ENCODE results near the gene GPR155.

The GPR155 gene, protein sequence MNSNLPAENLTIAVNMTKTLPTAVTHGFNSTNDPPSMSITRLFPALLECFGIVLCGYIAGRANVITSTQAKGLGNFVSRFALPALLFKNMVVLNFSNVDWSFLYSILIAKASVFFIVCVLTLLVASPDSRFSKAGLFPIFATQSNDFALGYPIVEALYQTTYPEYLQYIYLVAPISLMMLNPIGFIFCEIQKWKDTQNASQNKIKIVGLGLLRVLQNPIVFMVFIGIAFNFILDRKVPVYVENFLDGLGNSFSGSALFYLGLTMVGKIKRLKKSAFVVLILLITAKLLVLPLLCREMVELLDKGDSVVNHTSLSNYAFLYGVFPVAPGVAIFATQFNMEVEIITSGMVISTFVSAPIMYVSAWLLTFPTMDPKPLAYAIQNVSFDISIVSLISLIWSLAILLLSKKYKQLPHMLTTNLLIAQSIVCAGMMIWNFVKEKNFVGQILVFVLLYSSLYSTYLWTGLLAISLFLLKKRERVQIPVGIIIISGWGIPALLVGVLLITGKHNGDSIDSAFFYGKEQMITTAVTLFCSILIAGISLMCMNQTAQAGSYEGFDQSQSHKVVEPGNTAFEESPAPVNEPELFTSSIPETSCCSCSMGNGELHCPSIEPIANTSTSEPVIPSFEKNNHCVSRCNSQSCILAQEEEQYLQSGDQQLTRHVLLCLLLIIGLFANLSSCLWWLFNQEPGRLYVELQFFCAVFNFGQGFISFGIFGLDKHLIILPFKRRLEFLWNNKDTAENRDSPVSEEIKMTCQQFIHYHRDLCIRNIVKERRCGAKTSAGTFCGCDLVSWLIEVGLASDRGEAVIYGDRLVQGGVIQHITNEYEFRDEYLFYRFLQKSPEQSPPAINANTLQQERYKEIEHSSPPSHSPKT

GRCh38 chr2:174486563-174487107, at the start of gene GPR155:
Gene GPR155 (minus strand): TSS chr2:174487029. CDS start chr2:174481956, 5,073 bp downstream.
- DNase-seq (ENCODE audit: low read depth in 3 of 3, low spot score in 1 of 3), result no peak

DNA sequence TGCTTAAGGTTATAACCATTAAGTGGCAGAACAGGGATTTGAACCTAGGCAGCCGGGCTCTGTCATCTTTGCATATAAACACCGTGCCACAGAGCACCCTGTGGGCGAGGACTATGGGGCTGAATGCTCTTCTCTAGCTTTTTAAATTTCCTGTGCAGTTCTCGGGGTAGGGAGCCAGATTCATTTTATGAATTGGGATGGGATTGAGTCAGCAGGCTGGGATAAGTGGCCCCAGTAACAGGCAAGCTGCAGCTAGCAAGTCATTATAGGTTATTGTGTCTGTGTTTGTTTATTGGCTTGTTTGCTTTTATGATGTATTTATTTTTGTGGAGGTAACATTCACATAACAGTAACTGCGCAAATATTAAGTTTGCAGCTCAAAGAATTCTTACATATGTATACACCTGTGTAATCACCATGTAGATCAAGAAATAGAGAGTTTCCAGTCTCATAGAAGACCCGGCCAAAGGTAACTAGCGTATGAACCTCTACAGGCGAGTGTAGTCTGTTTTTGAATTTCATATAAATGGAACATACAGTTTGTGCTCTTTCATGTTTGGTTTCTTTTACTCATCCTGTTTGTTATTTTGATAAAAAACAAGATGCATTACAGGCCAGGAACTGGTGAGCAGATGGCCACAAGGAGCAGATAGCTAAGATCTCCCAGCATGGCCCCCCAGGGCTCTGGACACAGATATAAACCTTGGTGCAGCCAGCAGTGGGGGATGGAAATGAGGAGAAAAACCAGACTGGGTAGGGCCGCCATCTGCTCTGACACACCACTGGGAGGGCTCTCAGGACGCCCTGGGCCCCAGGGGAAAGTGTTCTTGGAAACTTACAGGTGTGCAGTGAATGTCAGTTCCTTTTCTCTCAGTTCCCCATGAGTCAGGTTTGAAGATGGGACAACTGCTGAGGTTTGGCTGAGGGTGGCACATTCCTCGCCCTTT, 49.2 kb upstream of the GPR155 start:
- no peak for DNase-seq (ENCODE audit: low read depth in 3 of 3, low spot score in 1 of 3)

DNA sequence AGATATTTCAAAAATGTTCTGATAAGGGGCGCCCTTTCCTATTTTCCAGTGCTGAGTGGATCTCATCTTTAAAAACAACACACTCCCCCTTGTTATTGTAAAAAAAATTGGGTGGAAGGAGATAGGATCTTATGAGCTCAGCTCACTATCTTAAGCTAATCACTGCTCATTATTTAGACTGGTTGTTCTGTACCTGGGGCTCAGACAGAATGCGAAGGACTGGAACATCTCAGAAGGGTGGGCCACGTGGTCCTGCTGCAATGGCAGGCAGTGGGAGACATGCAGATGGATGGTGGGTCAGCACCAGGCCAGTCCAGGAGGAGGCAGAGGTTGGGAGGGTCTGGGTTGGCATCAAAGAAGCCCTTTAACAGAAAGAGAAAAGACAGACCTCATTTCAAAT, 48.3 kb upstream of the GPR155 start:
- DNase-seq (ENCODE audit: low read depth in 3 of 3, low spot score in 1 of 3), result no peak

DNA sequence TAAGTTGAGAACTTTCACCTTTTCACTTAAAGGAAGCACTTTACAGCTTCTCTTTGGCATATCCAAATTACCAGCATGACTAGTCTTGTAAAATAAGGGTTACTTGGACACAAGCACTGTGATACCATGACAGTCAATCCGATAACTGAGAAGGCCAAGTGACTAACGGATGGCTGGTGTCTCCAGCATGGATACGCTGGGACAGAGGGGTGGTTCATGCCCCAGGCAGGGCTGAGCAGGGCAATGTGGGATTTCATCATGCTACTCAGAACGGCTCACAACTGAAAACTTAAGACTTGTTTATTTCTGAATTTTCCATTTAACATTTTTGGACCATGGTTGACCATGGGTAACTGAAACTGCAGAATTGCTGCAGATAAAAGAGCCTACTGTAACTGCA, 43.1 kb upstream of the GPR155 start:
- DNase-seq (ENCODE audit: low read depth in 3 of 3, low spot score in 1 of 3), result no peak

GRCh38 chr2:174527959-174528358, 41.1 kb upstream of the GPR155 start:
- no peak for DNase-seq (ENCODE audit: low read depth in 3 of 3, low spot score in 1 of 3)

DNA sequence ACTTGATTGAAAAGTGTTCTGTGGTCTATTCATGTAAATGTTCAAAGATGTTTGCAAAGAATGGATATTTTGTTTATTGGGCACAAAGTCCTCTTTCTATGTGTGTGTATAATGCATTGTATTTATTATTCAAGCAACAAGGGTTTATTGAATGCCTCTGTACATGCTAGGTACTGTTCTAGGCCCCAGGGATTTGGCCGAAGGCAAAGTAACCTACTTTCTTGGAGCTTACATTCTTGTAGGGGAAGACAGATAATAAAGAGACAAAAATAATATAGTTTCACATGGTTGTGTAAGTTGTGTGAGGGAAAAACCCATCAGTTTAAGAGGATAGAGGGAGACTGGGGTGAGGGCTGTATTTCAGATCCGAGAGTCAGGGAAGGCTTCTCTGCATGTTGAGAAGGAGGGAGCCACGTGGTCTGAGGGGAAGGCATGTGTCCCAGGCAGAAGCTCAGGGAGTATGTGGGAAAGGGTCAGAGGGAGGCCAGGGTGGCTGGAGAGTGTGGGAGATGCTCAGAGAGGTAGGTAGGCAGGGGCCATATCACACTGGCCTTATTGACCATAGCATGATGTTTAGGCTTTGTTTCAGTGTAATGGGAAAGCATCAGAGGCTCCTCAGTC, 40.4 kb upstream of the GPR155 start:
- no peak for DNase-seq (ENCODE audit: low read depth in 3 of 3, low spot score in 1 of 3)

- DNase-seq (ENCODE audit: low read depth in 3 of 3, low spot score in 1 of 3), result no peak
Observed at GRCh38 chr2:174524527-174524926, 37.7 kb upstream of the GPR155 start.

GRCh38 chr2:174522553-174522952, 35.7 kb upstream of the GPR155 start:
- DNase-seq (ENCODE audit: low read depth in 3 of 3, low spot score in 1 of 3), result no peak

- no peak for DNase-seq (ENCODE audit: low read depth in 3 of 3, low spot score in 1 of 3)
Observed at GRCh38 chr2:174518395-174518794, 31.6 kb upstream of the GPR155 start.

DNA sequence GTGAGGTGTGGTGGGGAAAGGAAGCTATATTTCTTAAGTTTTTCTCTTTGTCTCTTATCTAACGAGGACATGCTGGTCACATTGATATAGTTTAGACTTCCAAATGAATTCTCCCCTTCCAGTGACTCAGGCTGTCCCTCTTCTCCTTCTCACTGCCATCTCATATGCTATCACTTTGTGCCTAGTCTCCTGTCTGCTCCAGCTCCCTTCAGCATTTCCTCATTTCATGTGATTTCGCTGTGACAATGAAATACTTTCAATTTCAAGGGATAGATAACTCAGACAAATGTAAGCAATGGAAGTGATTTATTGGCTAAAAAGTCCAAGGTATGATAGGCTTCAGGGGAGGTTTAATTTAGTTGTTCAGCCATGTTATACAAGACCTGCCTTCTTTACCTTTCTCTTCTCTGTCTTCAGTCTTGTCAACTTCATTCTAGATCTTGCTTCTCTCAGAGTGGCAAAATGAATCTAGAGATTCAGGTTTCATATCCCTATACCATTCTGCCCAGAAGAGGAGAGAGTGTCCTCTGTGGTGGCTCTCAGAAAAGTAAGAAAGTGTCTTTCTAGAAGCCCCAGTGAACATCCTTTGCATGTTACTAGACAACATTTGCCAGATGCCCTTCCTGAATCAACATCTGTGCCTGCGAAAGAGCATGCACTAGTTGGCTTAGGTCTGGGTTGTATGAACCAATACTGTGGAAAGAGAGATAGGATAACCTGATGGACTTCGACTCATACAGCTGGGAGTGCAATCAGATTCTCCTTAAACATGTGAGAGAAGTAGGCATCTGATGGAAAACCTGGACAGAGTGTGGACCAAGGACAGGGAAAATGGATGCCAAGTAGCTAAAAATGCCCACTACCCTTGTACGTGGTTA, 29.9 kb upstream of the GPR155 start:
- DNase-seq (ENCODE audit: low read depth in 3 of 3, low spot score in 1 of 3), result no peak

DNA sequence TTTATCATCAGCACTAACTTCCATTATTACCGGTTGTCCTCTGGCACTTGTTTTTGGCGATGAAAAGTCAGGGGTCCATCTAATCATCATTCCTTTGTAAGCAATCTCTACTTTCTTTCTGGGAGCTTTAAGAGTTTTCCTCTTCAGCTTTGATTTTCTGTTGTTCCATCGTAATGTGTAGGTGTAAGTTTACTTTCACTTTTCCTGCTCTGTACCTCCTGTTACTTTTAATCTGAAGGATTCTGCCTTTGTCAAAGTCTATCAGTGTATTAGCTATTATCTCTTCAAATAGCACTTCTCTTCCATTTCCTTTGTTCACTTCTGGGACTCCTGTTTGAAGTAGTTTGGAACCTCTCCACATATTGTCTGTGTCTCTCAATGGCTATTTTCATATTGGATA, 25.5 kb upstream of the GPR155 start:
- no peak for DNase-seq (ENCODE audit: low read depth in 3 of 3, low spot score in 1 of 3)

DNA sequence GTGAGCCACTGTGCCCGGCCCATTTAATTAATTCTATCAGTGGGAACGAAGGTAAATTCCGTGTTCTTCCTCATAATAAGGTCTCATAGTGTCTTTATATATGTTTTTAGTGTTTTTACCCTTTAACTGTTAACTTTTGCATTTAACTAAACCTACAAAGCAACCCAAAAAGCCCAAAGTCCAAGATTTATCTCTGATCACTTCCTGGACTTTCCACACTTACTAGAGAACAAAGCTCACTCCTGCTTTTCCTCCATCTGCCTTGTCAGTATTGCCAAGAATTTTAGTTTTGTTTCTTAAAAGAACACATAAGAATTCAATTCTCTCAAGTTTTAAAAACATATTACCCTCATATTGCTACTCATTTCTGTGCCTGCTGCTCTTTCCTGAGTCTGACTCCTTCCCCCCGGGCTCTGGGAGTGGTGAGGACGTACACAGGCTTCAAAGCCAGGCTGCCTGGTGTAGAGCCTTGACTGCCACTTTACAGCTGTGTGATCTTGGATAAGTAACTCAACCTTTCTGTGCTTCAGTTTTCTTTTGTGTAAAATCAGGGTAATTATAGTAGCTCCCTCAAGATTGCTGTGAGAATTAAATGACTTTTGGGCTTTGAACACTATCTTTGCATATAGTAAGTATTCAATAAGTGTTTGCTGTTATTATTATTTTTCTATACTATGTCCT, 24.9 kb upstream of the GPR155 start:
- no peak for DNase-seq (ENCODE audit: low read depth in 3 of 3, low spot score in 1 of 3)

GRCh38 chr2:174510583-174511189, 23.9 kb upstream of the GPR155 start:
- DNase-seq (ENCODE audit: low read depth in 3 of 3, low spot score in 1 of 3), result no peak

- no peak for DNase-seq (ENCODE audit: low read depth in 3 of 3, low spot score in 1 of 3)
Observed at GRCh38 chr2:174503161-174503809, 16.5 kb upstream of the GPR155 start.

GRCh38 chr2:174499371-174499770, 12.5 kb upstream of the GPR155 start:
- no peak for DNase-seq (ENCODE audit: low read depth in 3 of 3, low spot score in 1 of 3)

GRCh38 chr2:174495365-174496012, 8.7 kb upstream of the GPR155 start:
- no peak for DNase-seq (ENCODE audit: low read depth in 3 of 3, low spot score in 1 of 3)

- DNase-seq (ENCODE audit: low read depth in 3 of 3, low spot score in 1 of 3), result no peak
Observed at GRCh38 chr2:174493549-174494331, 6.9 kb upstream of the GPR155 start.

Measured in stimulated activated CD4-positive, alpha-beta T cell treated with anti-CD3 and anti-CD28 coated beads, TNF-alpha, amount 100 ng/mL, for 1 hour (primary cell).